RWPE1 (cell line): ENCODE measurements around the gene DONSON.

ENCODE experiments used
- CTCF ChIA-PET: fragments of 350-600 bp; sonication (Branson Sonifier 250); formaldehyde crosslinking; extraction: SDS; loops from one replicate; lab custom pipeline; 2021; lab: Yijun Ruan, JAX
- POLR2A ChIA-PET: fragments of 400-600 bp; formaldehyde crosslinking; extraction: SDS; loops from one replicate; lab custom pipeline; 2020; ENCODE audit warnings: antibody characterized with exemption; ENCODE audit not compliant: low non-redundant PET; lab: Yijun Ruan, JAX
- DNase-seq: peaks from one replicate; pipeline ENCODE4 v3.0.0; 2012; ENCODE audit warnings: low spot score
- H3K27ac ChIP-seq: fragments of 450-650 bp; 2 replicates; pipeline ENCODE4 v1.5.1; 2017
- TF ChIP-seq, protein P1 (sequence below): fragments of 450-650 bp; conservative IDR thresholded peaks from 2 replicates; pipeline ENCODE4 v1.5.1; 2017; ENCODE audit warnings: low read depth, mild to moderate bottlenecking

The DONSON gene

DNA sequence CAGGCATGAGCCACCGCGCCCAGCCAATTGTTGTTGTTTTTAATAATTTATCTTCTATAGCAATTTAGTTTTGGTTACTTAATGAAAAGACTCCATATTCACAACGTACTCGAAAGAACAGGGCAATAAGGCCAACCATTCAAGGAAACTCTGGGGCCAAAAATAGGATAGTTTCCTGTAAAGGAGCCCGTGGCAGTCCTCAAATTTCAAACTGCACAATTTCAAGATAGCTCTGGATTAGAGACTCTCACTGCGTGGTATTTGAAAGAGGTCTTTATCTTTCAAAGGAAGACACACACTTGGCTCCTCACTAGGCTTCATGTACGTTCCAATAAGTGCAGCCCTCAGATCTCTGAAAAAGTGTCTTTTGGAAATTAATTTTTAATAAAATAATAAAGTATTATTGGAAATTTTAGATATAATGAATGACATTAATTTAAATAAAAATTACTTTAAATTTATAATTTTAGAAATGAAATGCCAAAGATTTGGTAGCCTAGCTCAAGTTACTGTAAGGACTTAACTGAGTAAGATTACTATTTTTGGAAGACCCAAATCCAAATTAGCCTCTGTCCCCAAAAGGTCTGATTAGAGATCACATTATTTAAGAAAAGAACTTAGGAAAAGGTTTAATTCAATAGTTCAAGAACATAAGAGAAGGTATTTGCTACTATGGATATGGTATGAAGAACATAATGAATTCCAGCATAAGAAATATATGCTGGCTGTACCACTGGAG, 22.7 kb upstream of the DONSON start:
- no peak overlapping the region for H3K27ac ChIP-seq
- TF ChIP-seq, protein P1, sequence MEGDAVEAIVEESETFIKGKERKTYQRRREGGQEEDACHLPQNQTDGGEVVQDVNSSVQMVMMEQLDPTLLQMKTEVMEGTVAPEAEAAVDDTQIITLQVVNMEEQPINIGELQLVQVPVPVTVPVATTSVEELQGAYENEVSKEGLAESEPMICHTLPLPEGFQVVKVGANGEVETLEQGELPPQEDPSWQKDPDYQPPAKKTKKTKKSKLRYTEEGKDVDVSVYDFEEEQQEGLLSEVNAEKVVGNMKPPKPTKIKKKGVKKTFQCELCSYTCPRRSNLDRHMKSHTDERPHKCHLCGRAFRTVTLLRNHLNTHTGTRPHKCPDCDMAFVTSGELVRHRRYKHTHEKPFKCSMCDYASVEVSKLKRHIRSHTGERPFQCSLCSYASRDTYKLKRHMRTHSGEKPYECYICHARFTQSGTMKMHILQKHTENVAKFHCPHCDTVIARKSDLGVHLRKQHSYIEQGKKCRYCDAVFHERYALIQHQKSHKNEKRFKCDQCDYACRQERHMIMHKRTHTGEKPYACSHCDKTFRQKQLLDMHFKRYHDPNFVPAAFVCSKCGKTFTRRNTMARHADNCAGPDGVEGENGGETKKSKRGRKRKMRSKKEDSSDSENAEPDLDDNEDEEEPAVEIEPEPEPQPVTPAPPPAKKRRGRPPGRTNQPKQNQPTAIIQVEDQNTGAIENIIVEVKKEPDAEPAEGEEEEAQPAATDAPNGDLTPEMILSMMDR, result no peak
- DNase-seq, result no peak
- POLR2A ChIA-PET, result no interaction called here
- CTCF ChIA-PET, result no interaction called here

DNA sequence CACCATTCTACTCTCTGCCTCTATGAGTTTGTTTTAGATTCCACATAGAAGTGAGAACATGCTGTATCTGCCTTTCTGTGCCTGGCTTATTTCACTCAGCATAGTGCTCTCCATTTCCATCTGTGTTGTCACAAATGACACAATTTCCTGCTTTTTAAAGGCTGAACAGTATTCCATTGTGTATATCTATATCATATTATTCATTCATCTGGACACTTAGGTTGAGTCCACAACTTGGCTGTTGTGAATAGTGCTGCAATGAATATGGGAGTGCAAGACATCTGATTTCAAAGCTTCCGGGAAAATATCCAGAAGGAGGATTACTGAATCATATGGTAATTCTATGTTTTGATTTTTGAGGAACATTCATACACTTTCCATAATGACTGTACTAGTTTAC, 20.1 kb upstream of the DONSON start:
- DNase-seq, result no peak
- POLR2A ChIA-PET, result no interaction called here
- H3K27ac ChIP-seq, result no peak overlapping the region
- CTCF ChIA-PET, result no interaction called here
- TF ChIP-seq, protein P1, result no peak

DNA sequence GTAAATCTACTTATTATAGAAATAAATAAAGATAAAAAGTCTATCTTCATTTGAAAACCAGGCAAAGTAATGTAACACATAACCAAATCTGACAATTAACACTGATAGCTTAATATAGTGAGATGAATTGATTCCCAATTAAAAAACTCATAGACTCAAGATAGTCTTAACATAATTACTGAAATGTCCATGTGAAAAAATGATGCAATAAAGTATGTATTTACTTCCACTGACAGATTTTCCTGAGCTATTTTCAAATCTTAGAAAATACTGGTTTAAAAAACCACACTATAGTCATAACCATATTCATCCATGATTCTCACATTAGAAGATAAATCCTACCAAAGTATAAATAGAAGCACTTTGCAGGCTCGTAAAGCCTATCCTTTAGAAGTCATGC, 9.6 kb upstream of the DONSON start:
- no peak overlapping the region for H3K27ac ChIP-seq
- ChIA-PET POLR2A (no interaction called here), CTCF (interaction anchor here (0.6 to 0.7 kb wide), 2 partner anchors 127 to 1033 kb away, joined by 3 to 7 read pairs; no protein-coding TSS in a partner anchor)
- no peak for DNase-seq
- TF ChIP-seq, protein P1, result no peak

DNA sequence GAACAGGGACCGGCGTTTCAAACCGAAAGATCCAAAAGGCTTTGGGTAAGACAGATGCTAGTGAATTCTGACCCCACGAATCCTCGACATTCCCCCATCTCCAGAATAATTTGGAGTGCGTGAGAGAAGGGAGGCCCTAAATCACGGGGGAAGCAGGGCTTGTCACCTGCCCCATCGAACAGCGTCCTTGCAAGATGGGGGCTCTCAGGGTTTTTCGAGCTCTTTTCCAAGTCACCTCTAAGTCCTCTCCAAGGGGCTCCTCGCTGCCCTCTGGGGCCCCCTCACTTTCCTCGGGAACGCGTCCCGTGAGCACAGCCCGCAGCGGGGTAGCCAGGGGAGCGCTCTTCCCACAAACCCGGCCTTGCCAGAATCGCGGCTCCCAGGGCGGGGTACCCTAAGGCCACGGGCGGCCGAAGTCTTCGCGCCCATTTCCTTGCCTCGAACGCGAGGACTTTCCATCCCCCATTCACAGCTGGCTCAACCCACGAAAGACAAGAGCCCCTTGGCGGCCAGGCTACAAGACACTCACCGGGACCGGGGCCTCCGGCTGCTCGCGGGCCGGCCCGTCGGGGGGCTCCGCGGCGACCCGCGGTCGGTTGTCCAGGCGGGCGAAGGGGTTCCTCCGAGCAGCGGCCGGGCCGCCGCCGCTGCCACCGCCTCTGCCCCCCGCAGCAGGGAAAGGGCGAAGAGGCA, 546 bp downstream of the DONSON start:
- TF ChIP-seq, protein P1, result no peak
- ChIA-PET POLR2A (interaction anchor here (0.6 to 1.3 kb wide), 3 partner anchors 26 to 108 kb away, joined by 3 to 4 read pairs (median 4); partner anchors contain the start of genes SON and TMEM50B), CTCF (interaction anchor here (0.7 to 2.4 kb wide), 3 partner anchors 9 to 18 kb away, joined by 3 to 15 read pairs (median 3); no protein-coding TSS in a partner anchor)
- H3K27ac ChIP-seq, result peak overlapping the region; percentile 82
- DNase-seq, result peak; percentile 34

DNA sequence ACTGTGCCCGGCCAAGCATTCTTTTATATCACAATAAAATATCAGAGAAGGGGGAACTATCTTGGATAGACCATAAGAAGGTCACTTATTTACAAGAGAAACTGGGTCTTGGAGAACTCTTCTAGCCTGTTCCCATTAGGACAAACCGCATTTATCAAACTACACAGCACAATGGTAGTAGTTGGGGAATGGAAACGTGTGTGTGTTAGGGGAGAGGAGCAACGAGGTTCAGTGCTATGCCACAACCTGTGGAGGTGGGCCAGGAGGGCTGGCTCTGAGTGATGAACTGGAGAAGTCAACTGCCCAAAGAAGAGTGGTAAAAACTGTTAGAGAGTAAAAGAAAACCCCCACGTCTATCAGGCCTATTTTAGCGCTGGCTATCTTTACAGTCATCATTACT, 1.6 kb downstream of the DONSON start:
- no peak for DNase-seq
- CTCF ChIA-PET, result no interaction called here
- POLR2A ChIA-PET, result no interaction called here
- TF ChIP-seq, protein P1, result no peak
- H3K27ac ChIP-seq, result no peak overlapping the region

DNA sequence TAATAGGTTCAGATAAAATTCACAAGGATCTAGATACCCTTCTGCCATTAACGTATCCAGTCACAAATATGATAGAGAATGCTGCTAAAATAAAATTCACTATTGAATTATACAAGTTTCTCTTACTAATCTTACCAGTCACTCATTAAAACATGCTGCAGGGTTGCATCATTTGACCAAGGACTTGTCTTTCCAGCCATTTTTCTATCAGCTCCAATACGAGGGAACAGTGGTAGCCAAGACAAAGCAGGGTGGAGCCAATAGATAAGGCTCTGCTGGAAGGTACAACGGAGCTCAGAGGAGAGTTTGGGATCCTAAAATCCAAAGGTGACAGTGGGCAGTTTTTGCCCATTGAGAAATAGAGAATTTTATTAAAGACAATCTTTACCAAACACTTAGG, 4.0 kb downstream of the DONSON start:
- no peak for DNase-seq
- ChIA-PET CTCF (interaction anchor here (2.9 kb wide), 1 partner anchor 21 kb away, joined by 13 read pairs; no protein-coding TSS in a partner anchor), POLR2A (no interaction called here)
- TF ChIP-seq, protein P1, result no peak
- H3K27ac ChIP-seq, result no peak overlapping the region
